Parathyroid adenoma (tissue), 2 donors: ENCODE results near the gene RGL1.

Experiments used
- H2AFZ ChIP-seq: fragments of 300-600 bp; sonication (generic); one replicate; pipeline ENCODE4 v1.7.0; 2017; ENCODE audit warnings: antibody characterized with exemption, mild to moderate bottlenecking
- H3K27ac ChIP-seq: fragments of 300-600 bp; sonication (generic); one replicate; pipeline ENCODE4 v1.7.0; 2017
- H3K27me3 ChIP-seq: fragments of 300-600 bp; sonication (generic); one replicate; pipeline ENCODE4 v1.7.0; 2017; ENCODE audit warnings: low read length; ENCODE audit not compliant: control insufficient read depth, insufficient read depth
- H3K36me3 ChIP-seq: fragments of 300-600 bp; sonication (generic); one replicate; pipeline ENCODE4 v1.7.0; 2017; ENCODE audit warnings: low read length; ENCODE audit not compliant: control insufficient read depth, insufficient read depth
- H3K4me1 ChIP-seq: fragments of 300-600 bp; sonication (generic); one replicate; pipeline ENCODE4 v1.7.0; 2017; ENCODE audit warnings: control low read depth
- H3K4me2 ChIP-seq: fragments of 300-600 bp; sonication (generic); one replicate; pipeline ENCODE4 v1.7.0; 2017; ENCODE audit warnings: low read length
- H3K4me3 ChIP-seq: fragments of 300-600 bp; sonication (generic); one replicate; pipeline ENCODE4 v1.7.0; 2017; ENCODE audit warnings: low read depth, low read length
- H3K79me2 ChIP-seq: fragments of 300-600 bp; sonication (generic); one replicate; pipeline ENCODE4 v1.7.0; 2017; ENCODE audit warnings: control low read depth
- H3K9ac ChIP-seq: fragments of 300-600 bp; sonication (generic); one replicate; pipeline ENCODE4 v1.7.0; 2017; ENCODE audit warnings: mild to moderate bottlenecking
- H3K9me3 ChIP-seq: fragments of 300-600 bp; sonication (generic); one replicate; pipeline ENCODE4 v1.7.0; 2017; ENCODE audit warnings: low read length; ENCODE audit not compliant: control insufficient read depth
- TF ChIP-seq, protein P1 (sequence below): fragments of 300-600 bp; sonication (generic); IDR thresholded peaks from one replicate; pipeline ENCODE4 v1.7.0; 2017; ENCODE audit warnings: antibody characterized with exemption, mild to moderate bottlenecking
- donor health status: primary hyperparathyroidism.

Gene RGL1

DNA sequence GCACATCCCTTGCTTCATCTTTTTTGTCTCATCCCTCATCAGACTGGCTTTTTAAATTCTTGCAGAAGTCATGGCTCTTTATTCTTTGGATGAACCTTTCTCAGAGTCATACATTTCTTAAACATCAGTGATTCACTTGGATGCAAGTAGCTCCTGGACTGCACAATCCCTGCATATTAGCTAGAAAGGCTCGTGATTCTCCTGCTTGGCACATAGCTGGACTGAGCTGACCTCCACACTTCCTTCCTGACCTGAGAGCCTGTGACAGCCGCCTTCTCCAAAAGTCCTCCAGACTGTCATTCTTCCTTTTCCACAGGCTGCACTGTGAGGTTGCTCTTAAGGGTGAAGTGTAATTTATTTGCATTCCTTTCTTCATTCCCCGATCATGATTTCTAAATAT lies 109.4 kb downstream of the RGL1 start:
- H3K27ac ChIP-seq: no peak overlapping the region
- no peak overlapping the region for H3K9ac ChIP-seq
- no peaks in the 10 kb centered on the region for H3K36me3 ChIP-seq

DNA sequence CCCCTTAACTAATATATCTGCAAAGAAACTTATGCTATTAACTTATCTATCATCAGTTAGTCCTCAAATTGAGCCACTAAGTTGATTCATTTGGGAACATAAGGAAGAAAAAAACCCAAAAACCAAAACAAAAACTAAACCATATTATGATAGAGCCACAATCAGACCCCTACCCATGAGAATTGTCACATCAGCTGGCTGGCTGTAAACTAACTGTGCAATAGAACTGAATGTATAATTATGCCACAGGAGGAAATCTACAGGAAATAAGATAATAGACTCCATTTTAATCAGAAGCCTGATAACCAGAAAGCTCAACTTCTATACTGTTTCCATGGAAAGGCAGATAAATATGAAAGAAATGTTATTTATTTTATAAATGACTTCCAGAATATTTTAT lies 110.0 kb downstream of the RGL1 start:
- Histone ChIP-seq H2AFZ (no peak overlapping the region), H3K4me2 (no peak overlapping the region), H3K4me1 (peaks cover 2% of the 10 kb centered on the region), H3K36me3 (no peaks in the 10 kb centered on the region), H3K79me2 (no peaks in the 10 kb centered on the region), H3K27me3 (no peaks in the 10 kb centered on the region), H3K9me3 (no peaks in the 10 kb centered on the region), H3K4me3 (no peak overlapping the region), H3K9ac (no peak overlapping the region), H3K27ac (no peak overlapping the region)
- TF ChIP-seq, protein P1, sequence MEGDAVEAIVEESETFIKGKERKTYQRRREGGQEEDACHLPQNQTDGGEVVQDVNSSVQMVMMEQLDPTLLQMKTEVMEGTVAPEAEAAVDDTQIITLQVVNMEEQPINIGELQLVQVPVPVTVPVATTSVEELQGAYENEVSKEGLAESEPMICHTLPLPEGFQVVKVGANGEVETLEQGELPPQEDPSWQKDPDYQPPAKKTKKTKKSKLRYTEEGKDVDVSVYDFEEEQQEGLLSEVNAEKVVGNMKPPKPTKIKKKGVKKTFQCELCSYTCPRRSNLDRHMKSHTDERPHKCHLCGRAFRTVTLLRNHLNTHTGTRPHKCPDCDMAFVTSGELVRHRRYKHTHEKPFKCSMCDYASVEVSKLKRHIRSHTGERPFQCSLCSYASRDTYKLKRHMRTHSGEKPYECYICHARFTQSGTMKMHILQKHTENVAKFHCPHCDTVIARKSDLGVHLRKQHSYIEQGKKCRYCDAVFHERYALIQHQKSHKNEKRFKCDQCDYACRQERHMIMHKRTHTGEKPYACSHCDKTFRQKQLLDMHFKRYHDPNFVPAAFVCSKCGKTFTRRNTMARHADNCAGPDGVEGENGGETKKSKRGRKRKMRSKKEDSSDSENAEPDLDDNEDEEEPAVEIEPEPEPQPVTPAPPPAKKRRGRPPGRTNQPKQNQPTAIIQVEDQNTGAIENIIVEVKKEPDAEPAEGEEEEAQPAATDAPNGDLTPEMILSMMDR: no peak

More for the DNA sequence above, 109.4 kb downstream of the RGL1 start:
- Histone ChIP-seq H3K4me3 (no peak overlapping the region), H3K9me3 (no peaks in the 10 kb centered on the region), H3K27me3 (no peaks in the 10 kb centered on the region), H2AFZ (no peak overlapping the region), H3K4me1 (peaks cover 2% of the 10 kb centered on the region), H3K79me2 (no peaks in the 10 kb centered on the region), H3K4me2 (no peak overlapping the region)
- TF ChIP-seq, protein P1: no peak

DNA sequence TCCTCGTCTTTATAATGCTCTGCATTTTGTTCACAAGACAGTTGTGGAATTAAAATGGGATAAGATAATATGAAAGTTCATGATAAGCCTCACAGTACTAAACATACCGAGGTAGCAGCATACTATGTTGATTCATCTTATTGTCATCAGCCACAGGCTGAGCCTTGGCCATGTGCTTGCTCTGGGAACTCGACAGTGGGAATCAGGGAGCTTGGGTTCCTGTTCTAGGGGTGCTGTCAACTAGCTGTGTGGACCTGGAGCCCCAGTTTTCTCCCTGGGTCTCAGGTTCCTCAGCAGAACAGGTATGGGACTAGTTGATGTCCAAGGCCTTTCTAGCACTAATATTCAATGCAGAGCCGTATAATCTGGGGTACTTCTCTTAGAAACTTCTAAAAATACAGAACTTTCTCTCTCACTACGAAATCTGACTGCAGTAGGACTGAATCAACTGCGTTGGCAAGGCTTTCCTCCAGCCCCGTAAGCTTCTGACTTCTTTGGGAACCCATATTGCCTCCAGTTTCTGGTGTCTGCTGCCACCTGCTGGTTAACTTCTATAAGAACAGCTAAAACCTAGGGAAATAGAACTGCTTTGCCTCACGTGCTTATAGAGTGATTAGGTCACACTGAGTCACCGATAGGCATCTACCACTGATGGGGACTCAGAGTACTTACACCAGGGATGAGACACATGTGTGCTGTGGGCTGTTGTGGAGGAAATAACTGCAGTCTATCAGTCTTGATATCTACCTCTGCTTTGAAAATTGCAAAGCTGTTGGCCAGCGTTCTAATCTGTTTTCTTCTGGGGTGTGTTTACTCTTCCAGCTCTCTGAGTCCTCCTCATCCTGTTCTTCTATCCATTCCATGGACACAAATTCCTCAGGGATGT lies 110.9 kb downstream of the RGL1 start:
- TF ChIP-seq, protein P1: peak; percentile 74
- Histone ChIP-seq H3K9me3 (no peaks in the 10 kb centered on the region), H3K4me2 (no peak overlapping the region), H3K27me3 (no peaks in the 10 kb centered on the region), H3K9ac (no peak overlapping the region), H2AFZ (peak overlapping the region; percentile 65), H3K4me1 (peaks cover 2% of the 10 kb centered on the region), H3K36me3 (no peaks in the 10 kb centered on the region), H3K79me2 (no peaks in the 10 kb centered on the region), H3K27ac (no peak overlapping the region), H3K4me3 (no peak overlapping the region)

DNA sequence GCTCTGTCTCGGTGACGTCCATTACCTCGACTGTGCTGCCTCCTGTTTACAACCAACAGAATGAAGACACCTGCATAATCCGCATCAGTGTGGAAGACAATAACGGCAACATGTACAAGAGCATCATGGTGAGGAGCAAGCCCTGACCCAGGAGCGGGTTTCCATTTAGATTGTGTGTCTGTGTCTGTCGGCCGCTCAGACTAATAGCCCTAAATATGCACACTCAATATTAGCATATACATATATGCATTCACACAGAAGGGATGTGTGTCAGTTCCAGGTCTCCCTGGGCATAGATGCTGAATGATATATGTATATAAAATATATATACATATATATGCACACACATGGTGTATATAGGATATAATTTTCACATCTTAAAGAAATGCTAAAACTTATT lies 111.7 kb downstream of the RGL1 start:
- H3K9ac ChIP-seq: no peak overlapping the region

More for the DNA sequence above, 111.7 kb downstream of the RGL1 start:
- no peak overlapping the region for H3K4me2 ChIP-seq
- no peak overlapping the region for H3K27ac ChIP-seq
- no peak overlapping the region for H3K4me3 ChIP-seq
- H2AFZ ChIP-seq: no peak overlapping the region
- TF ChIP-seq, protein P1: no peak
- H3K36me3 ChIP-seq: no peaks in the 10 kb centered on the region
- no peaks in the 10 kb centered on the region for H3K27me3 ChIP-seq
- peaks cover 2% of the 10 kb centered on the region for H3K4me1 ChIP-seq
- no peaks in the 10 kb centered on the region for H3K9me3 ChIP-seq
- H3K79me2 ChIP-seq: no peaks in the 10 kb centered on the region
